Sigmoid colon (tissue), 4 donors: ENCODE measurements around the gene SGSM1.
A peak's percentile ranks its signal among the peaks of the same experiment; 100 is the strongest.

ENCODE experiments used
- EP300 ChIP-seq, 4 donors: sonication (generic); formaldehyde crosslinking; IDR thresholded peaks; one replicate each; pipeline ENCODE4 v1.6.1; 2017; ENCODE audit warnings: antibody characterized with exemption in 4 of 4
- POLR2A ChIP-seq, 2 donors: fragments of 450-650 bp; IDR thresholded peaks; one replicate each; pipeline ENCODE4 v1.6.1; 2016; ENCODE audit warnings: antibody characterized with exemption in 2 of 2, mild to moderate bottlenecking in 2 of 2, moderate library complexity in 2 of 2
- TF ChIP-seq, protein P1 (sequence below), 4 experiments: fragments of 450-650 bp in 3 of 4; fragments of 200-600 bp in 1 of 4; IDR thresholded peaks; one replicate each; pipeline ENCODE4 v1.5.1; 2016 to 2019; ENCODE audit warnings: antibody characterized with exemption in 4 of 4, mild to moderate bottlenecking in 3 of 4, moderate library complexity in 2 of 4

DNA sequence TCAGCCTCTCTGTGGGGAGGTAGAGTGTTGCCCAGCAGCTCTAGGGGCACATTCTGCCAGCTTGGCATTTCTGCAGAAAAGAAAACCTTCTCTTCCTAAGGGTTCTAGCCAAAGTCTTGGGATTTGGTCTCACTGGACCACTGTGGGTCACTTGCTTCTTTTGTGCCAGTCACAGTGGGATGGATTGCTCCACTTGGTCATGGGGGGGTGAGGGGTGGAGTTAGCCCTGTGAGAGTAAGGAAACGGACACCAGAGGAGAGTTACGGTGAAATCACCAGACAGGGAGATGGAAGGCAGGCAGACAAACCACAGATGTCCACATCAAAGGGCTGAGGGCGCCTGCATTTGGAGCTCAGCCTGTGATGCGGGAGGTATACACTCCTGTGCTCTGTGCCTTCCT, 10.8 kb downstream of the SGSM1 start:
- TF ChIP-seq, protein P1, sequence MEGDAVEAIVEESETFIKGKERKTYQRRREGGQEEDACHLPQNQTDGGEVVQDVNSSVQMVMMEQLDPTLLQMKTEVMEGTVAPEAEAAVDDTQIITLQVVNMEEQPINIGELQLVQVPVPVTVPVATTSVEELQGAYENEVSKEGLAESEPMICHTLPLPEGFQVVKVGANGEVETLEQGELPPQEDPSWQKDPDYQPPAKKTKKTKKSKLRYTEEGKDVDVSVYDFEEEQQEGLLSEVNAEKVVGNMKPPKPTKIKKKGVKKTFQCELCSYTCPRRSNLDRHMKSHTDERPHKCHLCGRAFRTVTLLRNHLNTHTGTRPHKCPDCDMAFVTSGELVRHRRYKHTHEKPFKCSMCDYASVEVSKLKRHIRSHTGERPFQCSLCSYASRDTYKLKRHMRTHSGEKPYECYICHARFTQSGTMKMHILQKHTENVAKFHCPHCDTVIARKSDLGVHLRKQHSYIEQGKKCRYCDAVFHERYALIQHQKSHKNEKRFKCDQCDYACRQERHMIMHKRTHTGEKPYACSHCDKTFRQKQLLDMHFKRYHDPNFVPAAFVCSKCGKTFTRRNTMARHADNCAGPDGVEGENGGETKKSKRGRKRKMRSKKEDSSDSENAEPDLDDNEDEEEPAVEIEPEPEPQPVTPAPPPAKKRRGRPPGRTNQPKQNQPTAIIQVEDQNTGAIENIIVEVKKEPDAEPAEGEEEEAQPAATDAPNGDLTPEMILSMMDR (IDR thresholded peaks at IDR 0.05): no peak
- no peak for TF ChIP-seq POLR2A (IDR thresholded peaks at IDR 0.05)
- TF ChIP-seq EP300 (IDR thresholded peaks at IDR 0.05): peak in 1 of 4 donors; percentile 56
